HUES48 (cell line): ENCODE results near the gene ELP4.
"Not testable (repeated sequence)": the region's sequence is repeated elsewhere in the genome, so short reads cannot be mapped to it uniquely, and the experiment has no call there.

Source experiments
- H3K27ac ChIP-seq: one replicate; pipeline ENCODE4 v1.7.0; 2013; ENCODE audit warnings: low read depth, low read length, inconsistent platforms
- H3K27me3 ChIP-seq: 2 replicates; pipeline ENCODE4 v1.6.1; 2013; ENCODE audit warnings: mild to moderate bottlenecking, low read length; ENCODE audit not compliant: control insufficient read depth, insufficient read depth
- H3K36me3 ChIP-seq: 2 replicates; pipeline ENCODE4 v1.6.1; 2013; ENCODE audit warnings: low read length; ENCODE audit not compliant: control insufficient read depth, insufficient read depth
- H3K4me1 ChIP-seq: 2 replicates; pipeline ENCODE4 v1.6.1; 2013; ENCODE audit warnings: mild to moderate bottlenecking, low read length; ENCODE audit not compliant: control insufficient read depth, insufficient read depth
- H3K4me3 ChIP-seq: 2 replicates; pipeline ENCODE4 v1.5.1; 2013; ENCODE audit warnings: mild to moderate bottlenecking, low read depth, low read length
- H3K9ac ChIP-seq: 2 replicates; pipeline ENCODE4 v1.6.1; 2013; ENCODE audit warnings: mild to moderate bottlenecking, low read depth, low read length, moderate library complexity
- H3K9me3 ChIP-seq: 2 replicates; pipeline ENCODE4 v1.6.1; 2013; ENCODE audit warnings: low read length; ENCODE audit not compliant: control insufficient read depth, insufficient read depth

Gene ELP4

DNA sequence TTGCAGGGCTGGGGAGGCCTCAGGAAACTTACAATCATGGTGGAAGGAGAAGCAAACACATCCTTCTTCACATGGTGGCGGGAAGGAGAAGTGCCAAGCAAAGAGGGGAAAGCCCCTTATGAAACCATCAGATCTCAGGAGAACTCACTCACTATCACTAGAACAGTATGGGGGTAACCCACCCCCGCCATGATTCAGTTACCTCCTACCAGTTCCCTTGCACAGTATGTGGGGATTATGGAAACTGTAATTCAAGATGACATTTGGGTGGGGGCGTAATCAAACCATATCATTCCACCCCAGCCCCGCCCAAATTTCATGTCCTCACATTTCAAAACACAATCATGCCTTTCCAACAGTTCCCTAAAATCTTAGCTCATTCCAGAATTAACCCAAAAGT is 16.3 kb upstream of the ELP4 start:
- Histone ChIP-seq H3K9ac (no peak overlapping the region), H3K27me3 (no peaks in the 10 kb centered on the region), H3K27ac (no peak overlapping the region), H3K36me3 (peaks cover 6% of the 10 kb centered on the region; the same call in 1 of the 2 replicates), H3K9me3 (no peaks in the 10 kb centered on the region), H3K4me1 (peaks cover 11% of the 10 kb centered on the region), H3K4me3 (no peak overlapping the region)

DNA sequence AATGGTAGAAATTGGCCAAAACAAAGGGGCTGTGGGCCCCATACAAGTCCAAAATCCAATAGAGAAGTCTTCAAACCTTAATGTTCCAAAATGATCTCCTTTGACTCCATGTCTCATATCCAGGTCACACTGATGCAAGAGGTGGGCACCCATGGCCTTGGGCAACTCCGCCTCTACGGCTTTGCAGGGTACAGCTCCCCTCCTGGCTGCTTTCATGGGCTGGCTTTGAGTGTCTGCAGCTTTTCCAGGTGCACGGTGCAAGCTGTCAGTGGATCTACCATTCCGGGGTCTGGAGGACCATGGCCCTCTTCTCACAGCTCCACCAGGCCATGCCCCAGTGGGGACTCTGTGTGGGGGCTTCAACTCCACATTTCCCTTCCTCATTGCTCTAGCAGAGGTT is 15.8 kb upstream of the ELP4 start:
- H3K9ac ChIP-seq, H3K36me3 ChIP-seq, H3K27ac ChIP-seq, H3K4me3 ChIP-seq, H3K9me3 ChIP-seq, H3K27me3 ChIP-seq: not testable (repeated sequence)
- peaks cover 11% of the 10 kb centered on the region for H3K4me1 ChIP-seq

DNA sequence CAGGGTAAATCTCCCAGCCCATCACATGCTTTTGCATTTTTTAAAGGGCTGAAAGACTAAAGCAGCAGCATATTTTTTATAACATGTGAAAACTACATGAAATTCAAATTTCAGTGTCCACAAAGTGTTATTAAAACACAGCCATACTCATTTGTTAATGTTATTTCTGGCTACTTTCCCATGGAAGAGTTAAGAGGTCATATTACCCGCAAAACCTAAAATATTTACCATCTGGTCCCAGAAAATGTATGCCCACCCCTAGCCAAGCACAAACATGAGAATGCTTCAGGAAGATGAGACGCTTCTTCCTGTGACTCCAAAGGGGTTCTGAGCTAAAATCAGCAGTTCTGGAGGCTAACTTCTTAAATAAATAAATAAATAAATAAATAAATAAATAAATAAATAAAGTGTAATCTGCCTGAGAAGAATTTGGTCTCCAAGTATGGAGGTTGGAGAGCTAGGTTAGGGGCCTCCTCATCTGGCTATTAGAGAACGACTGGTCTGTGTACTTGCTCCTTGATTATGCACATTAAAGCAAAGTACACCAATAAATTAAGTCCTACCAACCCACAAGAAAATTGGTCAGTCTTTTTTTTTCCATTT is 9.9 kb upstream of the ELP4 start:
- no peak overlapping the region for H3K27ac ChIP-seq
- H3K36me3 ChIP-seq: peaks cover 12% of the 10 kb centered on the region
- H3K4me1 ChIP-seq: no peaks in the 10 kb centered on the region
- H3K4me3 ChIP-seq: no peak overlapping the region
- H3K9me3 ChIP-seq: no peaks in the 10 kb centered on the region
- H3K27me3 ChIP-seq: no peaks in the 10 kb centered on the region
- no peak overlapping the region for H3K9ac ChIP-seq

DNA sequence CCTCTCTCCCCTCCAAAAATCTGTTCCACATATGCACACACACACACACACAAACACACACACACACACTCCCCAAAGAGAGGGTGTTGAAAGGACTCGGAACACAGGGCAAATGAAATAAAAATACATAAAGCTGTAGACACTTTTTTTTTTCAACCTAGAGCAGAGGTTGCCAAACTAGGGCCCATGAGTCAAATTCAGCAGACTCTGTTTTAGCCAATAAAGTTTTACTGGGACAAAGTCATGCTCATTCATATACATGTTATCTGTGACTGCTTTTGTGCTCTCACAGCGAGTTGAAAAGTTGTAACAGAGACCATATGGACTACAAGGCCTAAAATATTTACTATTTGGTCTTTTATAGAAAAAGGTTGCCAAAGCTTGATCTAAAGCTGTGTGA is 9.0 kb upstream of the ELP4 start:
- Histone ChIP-seq H3K9ac (no peak overlapping the region), H3K36me3 (peaks cover 12% of the 10 kb centered on the region), H3K4me3 (no peak overlapping the region), H3K9me3 (no peaks in the 10 kb centered on the region), H3K4me1 (no peaks in the 10 kb centered on the region), H3K27me3 (no peaks in the 10 kb centered on the region), H3K27ac (no peak overlapping the region)

DNA sequence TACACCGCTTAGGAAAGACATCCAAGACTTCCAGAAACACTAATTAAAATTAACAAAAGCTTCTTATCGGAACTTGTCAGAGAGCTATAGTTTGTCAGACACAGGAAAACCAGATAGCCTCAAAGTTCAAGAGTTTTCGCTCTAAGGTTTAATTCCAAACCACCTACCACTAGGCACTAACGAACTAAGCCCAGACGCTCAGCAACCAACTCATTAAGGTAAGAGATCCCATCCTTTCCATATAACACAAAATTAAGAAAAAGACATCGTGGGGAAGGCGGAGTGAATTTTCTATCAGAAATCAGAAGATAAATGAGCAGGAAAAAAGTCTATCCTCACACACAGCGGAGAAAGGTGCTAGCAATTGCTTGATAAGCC is 527 bp upstream of the ELP4 start:
- H3K36me3 ChIP-seq: peaks cover 7% of the 10 kb centered on the region; the same call in 1 of the 2 replicates
- H3K9me3 ChIP-seq: no peaks in the 10 kb centered on the region
- H3K4me3 ChIP-seq: peak overlapping the region; percentile 97
- H3K4me1 ChIP-seq: peaks cover 16% of the 10 kb centered on the region
- H3K27me3 ChIP-seq: no peaks in the 10 kb centered on the region
- peak overlapping the region; percentile 78 for H3K27ac ChIP-seq
- peak overlapping the region; percentile 90 for H3K9ac ChIP-seq

DNA sequence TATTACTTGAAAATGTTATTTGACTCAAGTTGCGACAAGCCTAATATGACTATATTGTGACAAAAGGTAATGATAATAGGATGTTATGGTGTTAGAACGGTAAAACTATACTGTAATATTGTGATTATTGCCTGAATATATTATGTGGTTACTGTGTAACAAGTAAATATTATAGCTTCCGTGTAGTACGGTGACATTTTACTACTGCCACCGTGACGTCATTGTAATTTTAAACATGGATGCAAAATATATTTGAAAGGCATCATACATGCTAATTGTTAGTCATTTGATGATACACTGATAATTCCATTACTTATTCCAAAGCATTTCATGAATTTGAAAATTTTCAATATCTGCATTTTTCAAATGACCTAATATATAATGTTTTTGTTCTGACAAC is 2.5 kb downstream of the ELP4 start:
- Histone ChIP-seq H3K9me3 (no peaks in the 10 kb centered on the region), H3K36me3 (no peaks in the 10 kb centered on the region), H3K27me3 (no peaks in the 10 kb centered on the region), H3K4me3 (no peak overlapping the region), H3K4me1 (peaks cover 16% of the 10 kb centered on the region), H3K9ac (no peak overlapping the region), H3K27ac (no peak overlapping the region)

DNA sequence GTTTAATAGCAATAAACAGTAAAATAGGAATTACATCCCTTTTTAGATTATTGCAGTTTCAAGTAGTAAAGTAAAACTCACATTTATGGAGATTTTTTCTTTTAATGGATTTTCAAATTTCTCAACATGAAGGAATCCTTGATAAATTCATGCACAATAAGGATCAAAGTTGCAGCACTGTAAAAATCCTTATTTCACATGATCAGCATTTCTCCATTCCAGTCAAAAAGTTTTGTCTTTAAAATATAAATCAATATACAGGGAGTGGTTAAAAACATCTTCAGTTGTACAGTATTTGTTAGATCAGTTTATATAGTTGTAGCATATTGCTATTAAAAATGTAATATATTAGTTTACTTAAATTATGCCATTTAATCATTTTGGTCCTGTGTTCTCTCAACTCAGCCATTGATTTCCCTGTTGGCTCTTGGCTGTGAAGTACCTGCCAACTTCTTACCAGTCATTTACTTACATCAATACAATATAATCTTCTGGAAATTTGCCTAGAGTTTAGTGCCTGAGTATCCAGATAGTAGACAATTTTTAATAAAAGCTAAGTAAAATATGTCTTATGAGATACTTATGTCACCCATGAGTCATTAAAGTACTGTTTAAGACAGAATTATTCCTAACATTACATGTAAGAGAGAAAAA is 12.1 kb downstream of the ELP4 start:
- no peak overlapping the region for H3K27ac ChIP-seq
- H3K4me3 ChIP-seq: no peak overlapping the region
- no peaks in the 10 kb centered on the region for H3K9me3 ChIP-seq
- no peaks in the 10 kb centered on the region for H3K36me3 ChIP-seq
- no peak overlapping the region for H3K9ac ChIP-seq
- no peaks in the 10 kb centered on the region for H3K4me1 ChIP-seq
- H3K27me3 ChIP-seq: no peaks in the 10 kb centered on the region

DNA sequence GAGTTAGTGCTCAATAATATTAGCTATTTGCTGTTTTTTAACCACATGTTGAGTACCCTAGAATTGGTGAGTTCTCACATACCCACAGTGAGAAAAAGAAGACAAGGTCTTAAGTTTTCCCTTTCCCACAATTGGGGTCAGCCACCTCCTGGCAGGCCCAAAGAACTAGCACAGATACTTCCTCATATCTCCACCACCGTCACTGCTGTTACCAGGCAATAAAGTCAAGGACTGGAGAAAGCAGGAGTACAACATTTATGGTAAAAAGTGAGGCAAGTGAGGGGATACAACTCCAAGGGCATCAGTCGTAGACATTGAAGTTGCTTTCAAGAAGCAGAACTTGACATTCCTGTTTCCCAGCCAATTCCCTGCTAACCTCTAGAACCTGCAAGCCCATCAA is 19.6 kb downstream of the ELP4 start:
- Histone ChIP-seq H3K9me3 (no peaks in the 10 kb centered on the region), H3K27me3 (no peaks in the 10 kb centered on the region), H3K4me1 (no peaks in the 10 kb centered on the region), H3K27ac (no peak overlapping the region), H3K9ac (no peak overlapping the region), H3K36me3 (no peaks in the 10 kb centered on the region), H3K4me3 (no peak overlapping the region)

DNA sequence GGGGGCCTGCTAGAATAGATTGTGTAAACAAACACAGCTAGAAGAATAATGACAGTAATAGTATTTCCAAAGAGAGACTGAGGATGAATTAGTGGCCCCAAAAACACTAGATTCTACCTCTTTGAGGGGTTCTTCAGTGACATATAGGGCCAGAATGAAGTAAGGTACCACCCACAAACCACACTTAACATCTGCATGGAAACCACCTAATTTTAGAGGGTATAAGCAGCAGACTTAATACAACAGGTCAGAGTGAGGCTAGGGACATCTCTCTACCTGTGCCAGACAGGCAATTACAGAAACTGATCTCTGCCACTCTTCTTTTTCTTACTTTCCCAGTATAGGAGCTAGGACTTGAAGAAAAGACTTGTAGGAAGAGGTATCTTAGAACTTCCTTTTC is 20.1 kb downstream of the ELP4 start:
- Histone ChIP-seq H3K9ac (no peak overlapping the region), H3K9me3 (no peaks in the 10 kb centered on the region), H3K27me3 (no peaks in the 10 kb centered on the region), H3K27ac (no peak overlapping the region), H3K36me3 (no peaks in the 10 kb centered on the region), H3K4me3 (no peak overlapping the region), H3K4me1 (no peaks in the 10 kb centered on the region)

DNA sequence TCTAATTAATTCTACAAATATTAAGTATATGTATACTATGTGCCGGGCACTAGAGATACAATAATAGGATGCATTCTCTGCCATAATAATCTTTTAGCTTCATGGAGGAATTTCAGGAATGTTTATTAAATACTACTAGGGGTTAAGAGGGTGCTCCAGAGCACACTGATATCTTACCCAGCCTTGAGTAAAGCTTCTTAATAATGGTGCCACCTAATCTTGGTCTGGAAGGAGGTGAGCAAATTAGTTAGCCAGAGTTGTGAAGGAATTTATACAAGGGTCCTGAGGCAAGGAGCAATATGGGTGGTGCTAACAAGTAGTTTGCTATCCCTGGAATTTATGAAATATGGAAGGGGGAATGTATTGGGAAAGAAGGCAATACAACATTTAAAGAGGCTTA is 21.7 kb downstream of the ELP4 start:
- Histone ChIP-seq H3K4me3 (no peak overlapping the region), H3K9me3 (no peaks in the 10 kb centered on the region), H3K4me1 (no peaks in the 10 kb centered on the region), H3K27me3 (no peaks in the 10 kb centered on the region), H3K27ac (no peak overlapping the region), H3K36me3 (no peaks in the 10 kb centered on the region), H3K9ac (no peak overlapping the region)

DNA sequence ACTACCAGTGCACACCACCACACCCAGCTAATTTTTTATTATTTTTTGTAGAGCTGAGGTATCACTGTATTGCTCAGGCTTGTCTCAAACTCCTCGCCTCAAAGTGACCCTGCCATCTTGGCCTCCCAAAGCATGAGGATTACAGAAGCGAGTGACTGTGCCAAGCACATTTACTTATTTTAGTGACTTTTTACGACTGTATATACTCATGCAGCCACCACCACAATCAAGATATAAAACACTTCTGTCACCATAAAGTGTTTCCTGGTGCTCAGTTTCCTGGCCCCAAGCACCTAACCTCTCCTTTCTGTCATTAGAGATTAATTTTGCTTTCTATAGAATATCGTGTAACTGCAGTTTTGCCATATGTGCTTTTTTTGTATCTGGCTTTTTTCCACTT is 25.9 kb downstream of the ELP4 start:
- Histone ChIP-seq H3K9ac (no peak overlapping the region), H3K27me3 (no peaks in the 10 kb centered on the region), H3K9me3 (no peaks in the 10 kb centered on the region), H3K4me1 (no peaks in the 10 kb centered on the region), H3K4me3 (no peak overlapping the region), H3K27ac (no peak overlapping the region), H3K36me3 (0 out of 2 replicates have a peak, but pooled peaks cover 2% of the 10 kb centered on the region)
